Astrocyte (in vitro differentiated cells and primary cell): Measurements from ENCODE around the gene SUN1.

Experiments
- EZH2 ChIP-seq: IDR thresholded peaks from 2 replicates; pipeline ENCODE4 v1.6.1; 2012; ENCODE audit warnings: mild to moderate bottlenecking, low read length, inconsistent platforms; ENCODE audit not compliant: insufficient read depth
- TF ChIP-seq, protein P1 (sequence below): IDR thresholded peaks from 2 replicates; pipeline ENCODE4 v1.5.1; 2011; ENCODE audit warnings: low read depth, mild to moderate bottlenecking, inconsistent platforms, low read length, moderate library complexity; ENCODE audit not compliant: insufficient read depth

DNA sequence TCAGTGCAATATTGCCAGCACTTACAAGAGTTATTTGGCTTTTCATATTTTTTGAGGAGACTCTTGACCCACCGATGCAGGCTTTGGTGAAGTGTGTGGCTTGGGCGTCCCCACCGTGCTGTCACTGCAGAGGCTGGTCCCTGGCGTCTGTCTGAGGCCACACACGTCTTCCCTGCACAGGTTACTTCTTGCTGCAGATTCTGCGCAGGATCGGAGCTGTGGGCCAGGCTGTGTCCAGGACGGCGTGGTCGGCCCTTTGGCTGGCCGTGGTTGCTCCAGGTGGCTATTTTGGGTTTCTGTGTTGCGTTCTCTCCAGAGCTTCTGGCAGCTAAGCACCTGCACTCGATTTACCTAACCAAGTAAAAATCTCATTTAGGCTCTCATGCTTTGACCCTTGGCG, 18.9 kb downstream of the SUN1 start:
- TF ChIP-seq, protein P1, sequence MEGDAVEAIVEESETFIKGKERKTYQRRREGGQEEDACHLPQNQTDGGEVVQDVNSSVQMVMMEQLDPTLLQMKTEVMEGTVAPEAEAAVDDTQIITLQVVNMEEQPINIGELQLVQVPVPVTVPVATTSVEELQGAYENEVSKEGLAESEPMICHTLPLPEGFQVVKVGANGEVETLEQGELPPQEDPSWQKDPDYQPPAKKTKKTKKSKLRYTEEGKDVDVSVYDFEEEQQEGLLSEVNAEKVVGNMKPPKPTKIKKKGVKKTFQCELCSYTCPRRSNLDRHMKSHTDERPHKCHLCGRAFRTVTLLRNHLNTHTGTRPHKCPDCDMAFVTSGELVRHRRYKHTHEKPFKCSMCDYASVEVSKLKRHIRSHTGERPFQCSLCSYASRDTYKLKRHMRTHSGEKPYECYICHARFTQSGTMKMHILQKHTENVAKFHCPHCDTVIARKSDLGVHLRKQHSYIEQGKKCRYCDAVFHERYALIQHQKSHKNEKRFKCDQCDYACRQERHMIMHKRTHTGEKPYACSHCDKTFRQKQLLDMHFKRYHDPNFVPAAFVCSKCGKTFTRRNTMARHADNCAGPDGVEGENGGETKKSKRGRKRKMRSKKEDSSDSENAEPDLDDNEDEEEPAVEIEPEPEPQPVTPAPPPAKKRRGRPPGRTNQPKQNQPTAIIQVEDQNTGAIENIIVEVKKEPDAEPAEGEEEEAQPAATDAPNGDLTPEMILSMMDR = no peak
- TF ChIP-seq EZH2 = no peak
